ENCODE data around the gene TMEM234. TPM values are rescaled to one million over a fixed set of nuclear protein-coding genes. Genes with fewer than 3 reads are reported as not detected.

TMEM234 gene
- total and polyA plus RNA-seq, 2 of the 13 experiments (the other 11 are each of a cell fraction or from before 2014, with no cell fraction given): 6.1 to 9.0 TPM

- no peak for TF ChIP-seq RERE (CRISPR knock-in tag; IDR thresholded peaks at IDR 0.05; ENCODE audit: low read depth)
- no peak for TF ChIP-seq ZNF644 (CRISPR knock-in tag; IDR thresholded peaks at IDR 0.05; ENCODE audit: low read depth)
- no peak for TF ChIP-seq GPN1 (CRISPR knock-in tag; IDR thresholded peaks at IDR 0.05; ENCODE audit: borderline replicate concordance)
- peak; percentile 64 for TF ChIP-seq ZNF430 (CRISPR knock-in tag; IDR thresholded peaks at IDR 0.05)
- TF ChIP-seq NFIB (CRISPR knock-in tag; IDR thresholded peaks at IDR 0.05; ENCODE audit: borderline replicate concordance): no peak
- no peak; the same call in 1 of the 2 replicates for TF ChIP-seq NFKB2 (CRISPR knock-in tag; IDR thresholded peaks at IDR 0.05; ENCODE audit: borderline replicate concordance)
- TF ChIP-seq ZNF878 (CRISPR knock-in tag; IDR thresholded peaks at IDR 0.05): no peak
- peak in 1 of 2 experiments; percentile 13; a peak in 1 of 4 replicates for TF ChIP-seq KLF16 (CRISPR knock-in tag; IDR thresholded peaks at IDR 0.05)
- TF ChIP-seq KIAA2018 (CRISPR knock-in tag; IDR thresholded peaks at IDR 0.05; ENCODE audit: borderline replicate concordance): no peak
- TF ChIP-seq MXI1 (IDR thresholded peaks at IDR 0.05; ENCODE audit: borderline replicate concordance, low read depth, low read length): peak; percentile 92; the same call in 2 of the 3 replicates
- no peak for TF ChIP-seq MBD4 (IDR thresholded peaks at IDR 0.05; ENCODE audit: borderline replicate concordance, low read length)
- no peak for TF ChIP-seq FOXP1 (IDR thresholded peaks at IDR 0.05)
- TF ChIP-seq FOXP1 (CRISPR knock-in tag; IDR thresholded peaks at IDR 0.05): no peak
- peak; percentile 34; the same call in 1 of the 2 replicates for TF ChIP-seq KDM3A (CRISPR knock-in tag; IDR thresholded peaks at IDR 0.05; ENCODE audit: low read depth)
- TF ChIP-seq ZNF331 (CRISPR knock-in tag; IDR thresholded peaks at IDR 0.05): no peak
Observed at GRCh38 chr1:32221980-32222755, at the start of gene TMEM234, which contains the start of gene EIF3I (continued).
